GM06990 (cell line): ENCODE results near the gene RNF149.

Experiments
- DNase-seq: peaks from one replicate; pipeline ENCODE4 v3.0.0-alpha.2; 2011; ENCODE audit not compliant: insufficient read length; ENCODE audit errors: extremely low read depth
- H3K27me3 ChIP-seq: replicated peaks from 2 replicates; pipeline ENCODE4 v1.6.0; 2011; ENCODE audit warnings: low read length; ENCODE audit not compliant: control insufficient read depth, insufficient read depth
- H3K36me3 ChIP-seq: 2 replicates; pipeline ENCODE4 v1.5.1; 2011; ENCODE audit warnings: low read length; ENCODE audit not compliant: control insufficient read depth, insufficient read depth
- H3K4me3 ChIP-seq: replicated peaks from 2 replicates; pipeline ENCODE4 v1.5.1; 2011; ENCODE audit warnings: low read depth, mild to moderate bottlenecking, control low read depth, low read length
- TF ChIP-seq, protein P1 (sequence below): IDR thresholded peaks from 2 replicates; pipeline ENCODE4 v1.5.1; 2011; ENCODE audit warnings: low read length, control low read depth, mild to moderate bottlenecking, inconsistent platforms; ENCODE audit not compliant: insufficient read depth, poor library complexity, severe bottlenecking

RNF149 gene

DNA sequence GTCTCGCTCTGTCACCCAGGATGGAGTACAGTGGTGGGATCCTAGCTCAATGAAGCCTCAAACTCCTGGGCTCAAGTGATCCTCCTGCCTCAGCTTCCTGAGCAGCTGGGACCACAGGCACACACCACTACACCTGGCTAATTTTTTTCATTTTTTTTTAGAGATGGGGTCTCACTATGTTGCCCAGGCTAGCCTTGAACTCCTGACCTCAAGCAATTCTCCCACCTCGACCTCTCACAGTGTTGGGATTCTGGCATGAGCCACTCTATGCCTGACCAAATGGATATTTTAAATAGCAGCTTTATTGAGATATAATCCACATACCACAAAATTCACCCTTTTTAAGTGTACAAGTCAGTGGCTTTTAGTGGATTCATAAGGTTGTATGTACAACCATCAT is 11.1 kb downstream of the RNF149 start:
- H3K36me3 ChIP-seq: no peaks in the 10 kb centered on the region
- no peak for DNase-seq
- H3K4me3 ChIP-seq: no peak overlapping the region
- TF ChIP-seq, protein P1, sequence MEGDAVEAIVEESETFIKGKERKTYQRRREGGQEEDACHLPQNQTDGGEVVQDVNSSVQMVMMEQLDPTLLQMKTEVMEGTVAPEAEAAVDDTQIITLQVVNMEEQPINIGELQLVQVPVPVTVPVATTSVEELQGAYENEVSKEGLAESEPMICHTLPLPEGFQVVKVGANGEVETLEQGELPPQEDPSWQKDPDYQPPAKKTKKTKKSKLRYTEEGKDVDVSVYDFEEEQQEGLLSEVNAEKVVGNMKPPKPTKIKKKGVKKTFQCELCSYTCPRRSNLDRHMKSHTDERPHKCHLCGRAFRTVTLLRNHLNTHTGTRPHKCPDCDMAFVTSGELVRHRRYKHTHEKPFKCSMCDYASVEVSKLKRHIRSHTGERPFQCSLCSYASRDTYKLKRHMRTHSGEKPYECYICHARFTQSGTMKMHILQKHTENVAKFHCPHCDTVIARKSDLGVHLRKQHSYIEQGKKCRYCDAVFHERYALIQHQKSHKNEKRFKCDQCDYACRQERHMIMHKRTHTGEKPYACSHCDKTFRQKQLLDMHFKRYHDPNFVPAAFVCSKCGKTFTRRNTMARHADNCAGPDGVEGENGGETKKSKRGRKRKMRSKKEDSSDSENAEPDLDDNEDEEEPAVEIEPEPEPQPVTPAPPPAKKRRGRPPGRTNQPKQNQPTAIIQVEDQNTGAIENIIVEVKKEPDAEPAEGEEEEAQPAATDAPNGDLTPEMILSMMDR: no peak
- H3K27me3 ChIP-seq: no peaks in the 10 kb centered on the region

DNA sequence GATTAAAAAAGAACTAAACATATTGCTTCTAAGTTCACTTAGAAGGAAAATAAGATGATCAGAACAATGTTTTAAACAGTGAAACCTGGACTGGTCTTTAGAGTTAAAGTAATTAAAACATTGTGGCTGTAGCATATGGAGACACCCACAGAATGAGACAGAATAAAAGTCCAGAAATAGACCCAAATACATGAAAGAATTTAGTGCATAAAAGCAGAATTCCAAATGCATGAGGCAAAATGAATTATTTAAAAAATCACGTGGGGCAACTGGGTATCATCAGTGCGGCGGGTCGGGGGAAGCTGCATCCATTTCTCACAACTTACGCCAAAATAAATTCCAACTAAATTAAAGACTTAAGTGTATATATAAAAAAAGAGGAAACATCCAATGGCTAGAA is 12.1 kb downstream of the RNF149 start:
- Histone ChIP-seq H3K36me3 (no peaks in the 10 kb centered on the region), H3K4me3 (no peak overlapping the region), H3K27me3 (no peaks in the 10 kb centered on the region)
- TF ChIP-seq, protein P1: no peak
- no peak for DNase-seq

DNA sequence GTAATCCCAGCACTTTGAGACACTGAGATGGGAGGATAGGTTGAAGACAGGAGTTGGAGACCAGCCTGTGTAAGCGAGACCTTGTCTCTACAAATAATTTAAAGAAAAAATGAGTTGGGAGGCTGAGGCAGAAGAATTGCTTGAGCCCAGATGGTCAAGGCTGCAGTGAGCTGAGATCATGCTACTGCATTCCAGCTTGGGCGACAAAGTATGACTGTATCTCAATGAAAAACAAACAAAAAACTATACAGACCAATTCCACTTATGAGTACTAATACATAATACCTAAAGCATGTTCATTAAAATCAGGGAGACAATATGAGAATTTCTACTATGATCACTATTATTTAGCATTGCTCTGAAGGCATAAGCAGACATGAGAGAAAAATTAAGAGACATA is 12.6 kb downstream of the RNF149 start:
- no peaks in the 10 kb centered on the region for H3K27me3 ChIP-seq
- TF ChIP-seq, protein P1: no peak
- H3K4me3 ChIP-seq: no peak overlapping the region
- no peaks in the 10 kb centered on the region for H3K36me3 ChIP-seq
- no peak for DNase-seq

DNA sequence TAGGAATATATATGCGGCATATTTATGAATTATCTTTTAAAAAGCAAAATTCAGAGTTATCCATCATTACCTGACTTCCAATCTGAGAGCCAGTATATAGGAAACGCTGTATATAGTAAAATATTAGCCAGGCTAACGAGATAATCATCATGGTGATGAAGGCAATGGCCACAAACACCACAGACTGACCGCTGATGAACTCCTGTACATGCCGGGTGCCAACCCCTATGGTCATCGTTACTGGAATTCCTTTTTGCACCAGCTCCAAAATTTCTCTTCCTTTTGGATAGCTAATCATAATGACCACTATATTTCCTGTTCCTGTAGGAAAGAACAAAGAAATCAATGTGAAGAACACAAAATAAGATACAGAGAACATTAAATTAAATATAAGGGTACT is 13.6 kb downstream of the RNF149 start:
- Histone ChIP-seq H3K4me3 (no peak overlapping the region), H3K36me3 (no peaks in the 10 kb centered on the region), H3K27me3 (no peaks in the 10 kb centered on the region)
- DNase-seq: no peak
- TF ChIP-seq, protein P1: no peak

DNA sequence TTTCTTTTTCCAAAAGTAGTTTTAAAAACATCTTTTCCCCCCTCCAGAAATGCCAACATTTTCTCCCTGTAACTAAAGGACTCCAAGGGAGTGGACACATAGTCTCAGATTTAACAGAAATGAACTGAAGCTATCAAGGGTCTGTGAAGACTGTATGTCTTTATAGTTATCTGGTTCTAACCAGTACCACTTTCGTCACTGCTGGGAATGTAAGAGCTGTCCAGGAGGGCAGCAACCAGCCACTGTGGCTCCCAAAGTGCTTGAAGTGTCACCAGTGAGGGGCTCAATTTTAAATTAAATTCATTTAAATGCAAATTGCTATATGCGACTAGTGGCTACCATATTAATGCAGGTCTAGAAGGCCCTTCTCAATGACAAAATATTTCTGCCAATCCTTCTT is 15.0 kb downstream of the RNF149 start:
- H3K4me3 ChIP-seq: no peak overlapping the region
- TF ChIP-seq, protein P1: no peak
- no peak for DNase-seq
- no peaks in the 10 kb centered on the region for H3K27me3 ChIP-seq
- no peaks in the 10 kb centered on the region for H3K36me3 ChIP-seq

DNA sequence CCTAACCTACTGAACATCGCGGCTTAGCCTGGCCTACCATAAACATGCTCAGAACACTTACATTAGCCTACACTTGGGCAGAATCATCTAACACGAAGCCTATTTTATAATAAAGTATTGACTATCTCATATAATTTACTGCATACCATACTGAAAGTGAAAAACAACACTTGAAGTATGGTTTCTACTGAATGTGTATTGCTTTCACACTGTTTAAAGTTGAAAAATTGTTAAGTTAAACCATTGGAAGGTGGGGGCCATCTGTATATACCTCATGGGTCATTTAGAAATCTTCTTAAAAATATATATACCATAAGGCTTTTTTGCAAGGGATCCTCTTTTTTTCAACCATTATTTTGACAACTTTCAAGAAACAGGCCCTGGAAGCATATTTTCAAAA is 16.5 kb downstream of the RNF149 start:
- TF ChIP-seq, protein P1: no peak
- Histone ChIP-seq H3K36me3 (0 out of 2 replicates have a peak, but pooled peaks cover 1% of the 10 kb centered on the region), H3K27me3 (no peaks in the 10 kb centered on the region), H3K4me3 (no peak overlapping the region)
- no peak for DNase-seq
